ENCODE measurements around the gene CST2.
"Not testable (repeated sequence)": the region's sequence is repeated elsewhere in the genome, so short reads cannot be mapped to it uniquely, and the experiment has no call there.

Gene CST2

DNA sequence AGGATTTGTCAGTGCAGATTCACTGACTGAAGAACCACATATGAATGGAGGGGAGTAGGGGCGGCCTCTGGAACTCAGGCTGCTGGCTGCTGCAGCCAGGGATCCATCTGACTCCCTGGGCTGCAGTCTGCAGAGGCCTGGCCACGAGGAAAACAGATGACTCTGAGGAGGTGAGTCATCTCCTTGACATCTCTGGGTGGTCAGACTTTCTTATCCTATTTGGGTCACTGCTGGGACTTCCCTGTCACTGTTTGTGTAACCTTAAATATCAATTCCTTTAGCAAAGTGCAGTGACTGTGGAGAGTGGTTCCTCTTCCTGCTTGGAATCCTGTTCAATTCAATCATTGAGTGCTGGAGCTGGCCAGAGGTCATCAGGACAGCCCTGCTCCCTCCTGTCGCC is 5.4 kb upstream of the CST2 start:
- not testable (repeated sequence) for H3K36me3 ChIP-seq (ENCODE audit: control insufficient read depth in 1 of 2, insufficient read depth in 2 of 2, low read depth in 1 of 2, low read length in 2 of 2); H2AFZ ChIP-seq (ENCODE audit: low read depth, low read length); H3K9me3 ChIP-seq (ENCODE audit: control insufficient read depth, low read length); H3K9ac ChIP-seq (ENCODE audit: low read length); H3K4me3 ChIP-seq (ENCODE audit: insufficient read depth in 1 of 2, low read depth in 1 of 2, low read length in 2 of 2); H2BK15ac ChIP-seq (ENCODE audit: low read depth, poor library complexity, severe bottlenecking); H3K4me2 ChIP-seq (ENCODE audit: low read length, poor library complexity, severe bottlenecking); H3K4me1 ChIP-seq (ENCODE audit: control insufficient read depth, insufficient read depth, low read depth, low read length); H2AK5ac ChIP-seq (ENCODE audit: low read length, severe bottlenecking); H4K91ac ChIP-seq (ENCODE audit: low read length); H2BK12ac ChIP-seq (ENCODE audit: low read length in 2 of 2); H3K18ac ChIP-seq (ENCODE audit: low read depth in 1 of 2, low read length in 2 of 2); H2BK5ac ChIP-seq (ENCODE audit: low read depth, low read length, poor library complexity, severe bottlenecking); H3K14ac ChIP-seq (ENCODE audit: low read length in 2 of 2); H3K4ac ChIP-seq (ENCODE audit: low read depth in 1 of 2, low read length in 2 of 2); H3K23ac ChIP-seq (ENCODE audit: low read length in 2 of 2); H3K79me1 ChIP-seq (replicated peaks; ENCODE audit: low read length, poor library complexity, severe bottlenecking); H4K8ac ChIP-seq (ENCODE audit: low read length); H2BK120ac ChIP-seq (ENCODE audit: low read depth, low read length)
- Histone ChIP-seq H3K27me3 (ENCODE audit: control insufficient read depth in 1 of 2, insufficient read depth in 1 of 2, low read length in 2 of 2) (peaks cover 0 to 12% of the 10 kb centered on the region in 2 experiments), H3K27ac (ENCODE audit: low read length, poor library complexity, severe bottlenecking) (peak overlapping the region; percentile 13)
- DNase-seq, result peak; percentile 73
- WGBS, result 27% methylated on average over 3 of the region's 3 CpGs

DNA sequence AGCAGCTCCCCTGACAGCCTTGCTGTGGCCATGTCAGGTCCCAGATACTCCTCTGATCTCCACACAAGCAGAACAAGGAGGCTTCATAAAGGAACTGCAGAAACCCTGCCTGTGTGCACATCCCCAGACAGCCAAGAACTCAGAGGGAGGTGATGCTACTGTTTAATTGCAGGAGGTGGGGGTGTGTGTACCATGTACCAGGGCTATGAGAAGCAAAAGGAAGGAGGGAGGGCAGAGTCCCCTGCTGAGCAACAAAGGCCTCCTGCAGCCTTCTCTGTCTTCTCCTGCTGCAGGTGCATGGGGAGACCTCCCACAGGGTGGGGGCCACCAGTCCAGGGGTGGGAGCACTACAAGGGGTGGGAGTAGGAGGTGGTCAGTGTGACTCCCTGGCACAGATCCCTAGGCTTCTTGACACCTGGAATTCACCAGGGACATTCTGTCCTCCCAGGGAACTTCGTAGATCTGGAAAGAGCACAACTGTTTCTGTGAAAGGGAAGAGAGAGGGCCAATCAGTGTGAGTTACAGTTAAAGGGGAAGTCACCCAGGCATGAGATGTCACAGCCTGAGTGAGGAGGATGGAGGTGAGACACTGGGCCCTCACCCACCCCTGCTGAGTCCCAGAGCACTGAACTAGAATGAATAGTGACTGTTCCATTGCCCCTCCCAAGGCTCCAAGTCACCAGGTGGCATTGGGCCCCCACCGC is 2.8 kb downstream of the CST2 start:
- Histone ChIP-seq H2AK5ac (ENCODE audit: low read length, severe bottlenecking) (no peak overlapping the region), H4K8ac (ENCODE audit: low read length) (no peak overlapping the region), H3K4ac (ENCODE audit: low read depth in 1 of 2, low read length in 2 of 2) (no peak overlapping the region), H3K4me3 (ENCODE audit: insufficient read depth in 1 of 2, low read depth in 1 of 2, low read length in 2 of 2) (no peak overlapping the region), H3K27ac (ENCODE audit: low read length, poor library complexity, severe bottlenecking) (no peak overlapping the region), H3K36me3 (ENCODE audit: control insufficient read depth in 1 of 2, insufficient read depth in 2 of 2, low read depth in 1 of 2, low read length in 2 of 2) (no peaks in the 10 kb centered on the region), H2BK12ac (ENCODE audit: low read length in 2 of 2) (no peak overlapping the region), H3K4me2 (ENCODE audit: low read length, poor library complexity, severe bottlenecking) (no peak overlapping the region), H3K9ac (ENCODE audit: low read length) (no peak overlapping the region), H3K14ac (ENCODE audit: low read length in 2 of 2) (no peak overlapping the region), H3K18ac (ENCODE audit: low read depth in 1 of 2, low read length in 2 of 2) (no peak overlapping the region), H2BK5ac (ENCODE audit: low read depth, low read length, poor library complexity, severe bottlenecking) (no peak overlapping the region), H2BK15ac (ENCODE audit: low read depth, poor library complexity, severe bottlenecking) (no peak overlapping the region), H3K23ac (ENCODE audit: low read length in 2 of 2) (no peak overlapping the region), H3K79me1 (replicated peaks; ENCODE audit: low read length, poor library complexity, severe bottlenecking) (no peaks in the 10 kb centered on the region), H4K91ac (ENCODE audit: low read length) (no peak overlapping the region), H2AFZ (ENCODE audit: low read depth, low read length) (no peak overlapping the region), H2BK120ac (ENCODE audit: low read depth, low read length) (no peak overlapping the region), H3K9me3 (ENCODE audit: control insufficient read depth, low read length) (no peaks in the 10 kb centered on the region), H3K4me1 (ENCODE audit: control insufficient read depth, insufficient read depth, low read depth, low read length) (peaks cover 13% of the 10 kb centered on the region), H3K27me3 (ENCODE audit: control insufficient read depth in 1 of 2, insufficient read depth in 1 of 2, low read length in 2 of 2) (peaks cover 0 to 11% of the 10 kb centered on the region in 2 experiments)
- WGBS, result 72% methylated on average over 2 of the region's 2 CpGs
- no peak for DNase-seq

- Histone ChIP-seq H3K36me3 (ENCODE audit: control insufficient read depth in 1 of 2, insufficient read depth in 2 of 2, low read depth in 1 of 2, low read length in 2 of 2) (no peaks in the 10 kb centered on the region), H3K9ac (ENCODE audit: low read length) (no peak overlapping the region), H3K4me1 (ENCODE audit: control insufficient read depth, insufficient read depth, low read depth, low read length) (peaks cover 13% of the 10 kb centered on the region), H3K27me3 (ENCODE audit: control insufficient read depth in 1 of 2, insufficient read depth in 1 of 2, low read length in 2 of 2) (peaks cover 0 to 11% of the 10 kb centered on the region in 2 experiments), H2BK120ac (ENCODE audit: low read depth, low read length) (no peak overlapping the region), H2BK12ac (ENCODE audit: low read length in 2 of 2) (no peak overlapping the region), H3K18ac (ENCODE audit: low read depth in 1 of 2, low read length in 2 of 2) (no peak overlapping the region), H3K4ac (ENCODE audit: low read depth in 1 of 2, low read length in 2 of 2) (no peak overlapping the region), H2AK5ac (ENCODE audit: low read length, severe bottlenecking) (no peak overlapping the region), H2AFZ (ENCODE audit: low read depth, low read length) (no peak overlapping the region), H4K8ac (ENCODE audit: low read length) (no peak overlapping the region), H3K4me2 (ENCODE audit: low read length, poor library complexity, severe bottlenecking) (no peak overlapping the region), H4K91ac (ENCODE audit: low read length) (no peak overlapping the region), H3K4me3 (ENCODE audit: insufficient read depth in 1 of 2, low read depth in 1 of 2, low read length in 2 of 2) (no peak overlapping the region), H3K23ac (ENCODE audit: low read length in 2 of 2) (no peak overlapping the region), H3K14ac (ENCODE audit: low read length in 2 of 2) (no peak overlapping the region), H2BK5ac (ENCODE audit: low read depth, low read length, poor library complexity, severe bottlenecking) (no peak overlapping the region), H3K9me3 (ENCODE audit: control insufficient read depth, low read length) (no peaks in the 10 kb centered on the region), H3K27ac (ENCODE audit: low read length, poor library complexity, severe bottlenecking) (no peak overlapping the region), H3K79me1 (replicated peaks; ENCODE audit: low read length, poor library complexity, severe bottlenecking) (no peaks in the 10 kb centered on the region), H2BK15ac (ENCODE audit: low read depth, poor library complexity, severe bottlenecking) (no peak overlapping the region)
- no peak for DNase-seq
- 75% methylated on average over 5 of the region's 5 CpGs for WGBS
Observed at GRCh38 chr20:23823111-23823510, 3.4 kb downstream of the CST2 start.

DNA sequence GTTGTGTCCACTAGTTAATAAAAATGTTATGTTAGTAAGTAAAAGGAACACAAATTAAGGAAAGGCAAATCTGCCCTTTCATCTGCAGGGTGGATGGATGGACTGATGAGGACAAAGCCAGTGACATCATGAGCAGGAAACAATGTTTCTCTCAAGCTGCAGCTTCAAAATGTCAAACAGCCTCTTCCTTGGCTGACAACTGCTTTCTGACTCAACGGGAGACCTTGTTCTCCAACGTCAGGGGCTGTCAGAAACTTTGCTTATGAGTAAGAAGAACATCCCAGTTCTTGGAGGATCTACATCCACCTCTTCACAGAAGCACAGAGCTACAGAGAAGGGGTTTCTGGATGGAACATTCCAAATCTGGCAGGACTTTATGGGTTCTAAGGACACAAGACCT is 6.0 kb downstream of the CST2 start:
- Histone ChIP-seq H2BK15ac (ENCODE audit: low read depth, poor library complexity, severe bottlenecking) (no peak overlapping the region), H3K36me3 (ENCODE audit: control insufficient read depth in 1 of 2, insufficient read depth in 2 of 2, low read depth in 1 of 2, low read length in 2 of 2) (no peaks in the 10 kb centered on the region), H3K4me3 (ENCODE audit: insufficient read depth in 1 of 2, low read depth in 1 of 2, low read length in 2 of 2) (no peak overlapping the region), H3K79me1 (replicated peaks; ENCODE audit: low read length, poor library complexity, severe bottlenecking) (no peaks in the 10 kb centered on the region), H3K4me1 (ENCODE audit: control insufficient read depth, insufficient read depth, low read depth, low read length) (peaks cover 5% of the 10 kb centered on the region), H3K4me2 (ENCODE audit: low read length, poor library complexity, severe bottlenecking) (no peak overlapping the region), H3K23ac (ENCODE audit: low read length in 2 of 2) (no peak overlapping the region), H3K14ac (ENCODE audit: low read length in 2 of 2) (peak overlapping the region in 1 of 2 experiments; percentile 65), H3K9me3 (ENCODE audit: control insufficient read depth, low read length) (no peaks in the 10 kb centered on the region), H3K27me3 (ENCODE audit: control insufficient read depth in 1 of 2, insufficient read depth in 1 of 2, low read length in 2 of 2) (peaks cover 0 to 11% of the 10 kb centered on the region in 2 experiments), H2BK120ac (ENCODE audit: low read depth, low read length) (no peak overlapping the region), H2BK5ac (ENCODE audit: low read depth, low read length, poor library complexity, severe bottlenecking) (no peak overlapping the region), H2BK12ac (ENCODE audit: low read length in 2 of 2) (no peak overlapping the region), H4K8ac (ENCODE audit: low read length) (no peak overlapping the region), H3K4ac (ENCODE audit: low read depth in 1 of 2, low read length in 2 of 2) (no peak overlapping the region), H3K18ac (ENCODE audit: low read depth in 1 of 2, low read length in 2 of 2) (no peak overlapping the region), H3K27ac (ENCODE audit: low read length, poor library complexity, severe bottlenecking) (peak overlapping the region; percentile 17), H3K9ac (ENCODE audit: low read length) (no peak overlapping the region), H4K91ac (ENCODE audit: low read length) (no peak overlapping the region), H2AFZ (ENCODE audit: low read depth, low read length) (no peak overlapping the region), H2AK5ac (ENCODE audit: low read length, severe bottlenecking) (no peak overlapping the region)
- peak; percentile 5 for DNase-seq
- WGBS, result 34% methylated on average over 2 of the region's 2 CpGs

All from mesenchymal stem cell (in vitro differentiated cells and primary cell).